HG03571 (cell line): ENCODE measurements around the gene SLC17A9.
A peak's percentile ranks its signal among the peaks of the same experiment; 100 is the strongest.

Experiments
- ATAC-seq: cut with Tn5 transposase; IDR thresholded peaks from one replicate; pipeline ENCODE4 v1.9.1; 2021; ENCODE audit not compliant: unreplicated experiment

Gene SLC17A9

GRCh38 chr20:62937268-62938104, 15.0 kb upstream of the SLC17A9 start:
- peak; percentile 81 for ATAC-seq

DNA sequence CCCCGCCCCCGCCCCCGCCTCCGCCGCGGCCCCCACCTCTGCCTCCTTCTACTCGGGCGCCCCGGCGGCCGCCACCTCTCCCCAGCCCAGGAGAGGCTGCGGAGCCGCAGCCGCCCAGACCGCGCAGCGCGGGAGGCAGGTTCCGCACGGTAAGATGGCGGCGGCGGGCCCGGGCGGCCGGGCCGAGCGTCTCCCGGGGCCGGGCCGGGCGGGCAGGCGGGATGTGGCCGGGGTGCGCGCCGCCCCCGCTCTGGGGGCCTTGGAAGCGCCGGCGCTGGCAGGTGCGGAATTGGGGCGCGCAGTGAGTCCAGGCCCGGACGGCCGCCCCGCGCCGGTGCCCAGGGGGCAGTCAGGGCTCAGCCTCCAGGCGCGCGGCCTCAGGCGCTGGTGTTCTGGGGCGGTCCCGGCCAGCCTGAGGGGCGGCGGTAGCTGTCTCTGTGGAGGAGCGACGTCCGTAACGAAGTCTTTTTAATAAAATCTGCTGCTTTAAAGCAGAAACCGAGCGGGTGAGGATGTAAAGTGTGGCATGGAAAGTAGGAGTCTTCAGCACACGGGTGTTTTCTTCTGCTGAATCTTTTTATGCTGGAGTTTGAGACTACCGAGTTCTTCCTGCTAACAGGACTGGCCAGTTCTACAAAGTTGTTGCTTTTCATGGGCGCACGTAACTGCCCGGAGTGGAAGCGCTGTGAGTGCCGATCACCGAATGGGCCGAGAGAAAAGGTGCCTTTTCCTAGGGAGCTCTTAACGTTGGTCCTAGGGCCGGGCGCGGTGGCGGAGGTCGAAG, 14.2 kb upstream of the SLC17A9 start, which contains the start of gene GID8:
GID8 (plus strand) TSS at position 43 of the 784 bp plus-strand sequence. CDS start 3,356 bp downstream, outside the sequence.
- peak; percentile 31 for ATAC-seq

DNA sequence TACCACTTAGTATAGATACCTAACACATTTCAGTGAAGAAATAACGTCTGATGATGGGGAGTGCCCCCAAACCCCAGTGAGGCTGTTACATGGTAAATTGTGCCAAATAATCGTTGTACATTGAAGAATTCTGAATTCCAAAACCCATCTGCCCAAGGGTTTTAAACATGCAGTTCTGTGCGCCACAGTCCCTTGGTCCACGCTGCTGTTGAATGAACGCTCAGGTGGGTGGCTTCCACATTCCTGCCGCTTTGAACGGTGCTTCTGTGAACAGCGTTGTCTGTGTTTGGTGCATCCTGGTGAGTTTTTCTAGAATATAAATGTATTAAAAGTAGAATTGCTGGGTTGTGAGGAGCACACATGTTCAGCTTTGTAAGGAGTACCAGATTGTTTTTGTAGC, 11.6 kb upstream of the SLC17A9 start:
- ATAC-seq: no peak

- ATAC-seq: no peak
Observed at GRCh38 chr20:62941792-62942191, 10.7 kb upstream of the SLC17A9 start.

GRCh38 chr20:62942456-62942855, 10.1 kb upstream of the SLC17A9 start:
- ATAC-seq: no peak

DNA sequence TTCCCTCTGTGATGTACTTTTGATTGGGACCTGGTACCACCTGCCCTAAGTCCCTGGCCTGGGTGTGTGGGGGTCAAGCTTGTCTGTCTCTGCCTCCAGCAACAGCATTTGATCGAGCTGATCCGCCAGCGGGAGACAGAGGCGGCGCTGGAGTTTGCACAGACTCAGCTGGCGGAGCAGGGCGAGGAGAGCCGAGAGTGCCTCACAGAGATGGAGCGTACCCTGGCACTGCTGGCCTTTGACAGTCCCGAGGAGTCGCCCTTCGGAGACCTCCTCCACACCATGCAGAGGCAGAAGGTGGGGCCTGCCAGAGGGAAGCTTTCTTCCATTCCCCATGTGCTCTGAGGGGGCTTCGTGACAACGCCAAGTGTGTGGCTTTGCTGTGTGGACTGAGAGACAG, 9.1 kb upstream of the SLC17A9 start:
- no peak for ATAC-seq

GRCh38 chr20:62944184-62944583, 8.3 kb upstream of the SLC17A9 start:
- ATAC-seq: no peak

- ATAC-seq: no peak
Observed at GRCh38 chr20:62944746-62945145, 7.8 kb upstream of the SLC17A9 start.

- ATAC-seq: no peak
Observed at GRCh38 chr20:62945771-62946339, 6.7 kb upstream of the SLC17A9 start.

DNA sequence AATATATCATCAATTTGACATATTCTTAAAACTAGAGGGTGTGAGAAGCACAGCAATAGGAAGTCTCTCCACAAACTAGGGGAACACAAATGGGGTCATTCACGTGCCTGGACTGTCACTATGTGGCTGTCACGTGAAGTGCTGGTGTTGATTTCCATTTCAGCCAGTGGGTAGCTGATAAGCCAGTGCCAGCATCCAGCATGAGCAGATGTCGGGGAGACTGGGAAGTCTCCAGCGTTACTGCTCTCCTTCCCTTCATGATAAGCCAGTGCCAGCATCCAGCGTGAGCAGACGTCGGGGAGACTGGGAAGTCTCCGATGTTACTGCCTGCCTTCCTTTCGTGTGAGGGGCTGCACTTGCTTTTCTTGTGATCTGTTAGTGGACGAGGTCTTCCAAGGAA, 5.6 kb upstream of the SLC17A9 start:
- ATAC-seq: no peak

GRCh38 chr20:62947532-62948300, 4.8 kb upstream of the SLC17A9 start:
- no peak for ATAC-seq

- ATAC-seq: no peak
Observed at GRCh38 chr20:62949153-62949821, 3.2 kb upstream of the SLC17A9 start.

DNA sequence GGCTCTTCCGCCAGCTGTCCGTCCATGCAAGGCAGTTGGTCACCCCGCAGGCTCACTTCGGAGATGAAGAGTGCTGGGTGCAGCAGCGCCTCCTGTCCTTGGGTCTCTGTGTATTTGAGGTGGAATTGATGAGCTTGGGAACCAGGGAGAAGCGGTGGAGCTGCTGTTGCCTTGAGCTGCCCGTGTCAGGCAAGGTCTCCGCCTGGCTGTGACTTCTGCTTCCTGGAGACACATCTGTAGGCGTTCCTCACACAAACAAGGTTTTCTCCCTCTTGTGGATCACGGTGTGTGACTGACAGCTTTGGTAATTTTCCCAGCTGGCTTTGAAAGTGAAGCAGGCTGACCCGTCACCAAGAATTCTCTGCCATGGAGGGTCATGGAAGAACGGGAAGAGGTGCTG, 2.5 kb upstream of the SLC17A9 start:
- no peak for ATAC-seq

GRCh38 chr20:62950741-62951140, 1.8 kb upstream of the SLC17A9 start:
- no peak for ATAC-seq

GRCh38 chr20:62951143-62951895, 1.2 kb upstream of the SLC17A9 start:
- no peak for ATAC-seq

DNA sequence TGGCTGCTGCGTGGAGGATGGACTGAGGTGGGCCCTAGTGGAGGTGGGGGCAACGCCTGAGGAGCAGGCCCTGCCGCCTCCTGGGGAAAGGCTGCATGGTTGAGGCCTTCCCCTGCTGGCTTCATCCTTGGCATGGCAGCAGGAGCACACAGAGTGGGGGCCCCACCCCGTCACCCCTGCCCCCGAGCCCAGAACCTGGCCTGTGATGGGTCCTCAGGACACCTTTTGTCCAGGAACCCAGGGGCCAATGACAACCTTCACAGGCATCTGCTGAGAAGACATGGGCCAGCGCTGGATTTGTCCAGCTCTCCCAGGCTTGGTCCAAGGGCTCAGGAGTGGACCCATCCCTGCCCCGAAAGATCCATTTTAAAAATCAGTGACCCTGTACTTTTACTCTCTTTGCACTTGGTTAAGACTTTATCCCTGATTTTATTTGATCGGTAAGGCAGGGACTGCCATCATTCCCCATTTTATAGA, 575 bp upstream of the SLC17A9 start:
- ATAC-seq: no peak

DNA sequence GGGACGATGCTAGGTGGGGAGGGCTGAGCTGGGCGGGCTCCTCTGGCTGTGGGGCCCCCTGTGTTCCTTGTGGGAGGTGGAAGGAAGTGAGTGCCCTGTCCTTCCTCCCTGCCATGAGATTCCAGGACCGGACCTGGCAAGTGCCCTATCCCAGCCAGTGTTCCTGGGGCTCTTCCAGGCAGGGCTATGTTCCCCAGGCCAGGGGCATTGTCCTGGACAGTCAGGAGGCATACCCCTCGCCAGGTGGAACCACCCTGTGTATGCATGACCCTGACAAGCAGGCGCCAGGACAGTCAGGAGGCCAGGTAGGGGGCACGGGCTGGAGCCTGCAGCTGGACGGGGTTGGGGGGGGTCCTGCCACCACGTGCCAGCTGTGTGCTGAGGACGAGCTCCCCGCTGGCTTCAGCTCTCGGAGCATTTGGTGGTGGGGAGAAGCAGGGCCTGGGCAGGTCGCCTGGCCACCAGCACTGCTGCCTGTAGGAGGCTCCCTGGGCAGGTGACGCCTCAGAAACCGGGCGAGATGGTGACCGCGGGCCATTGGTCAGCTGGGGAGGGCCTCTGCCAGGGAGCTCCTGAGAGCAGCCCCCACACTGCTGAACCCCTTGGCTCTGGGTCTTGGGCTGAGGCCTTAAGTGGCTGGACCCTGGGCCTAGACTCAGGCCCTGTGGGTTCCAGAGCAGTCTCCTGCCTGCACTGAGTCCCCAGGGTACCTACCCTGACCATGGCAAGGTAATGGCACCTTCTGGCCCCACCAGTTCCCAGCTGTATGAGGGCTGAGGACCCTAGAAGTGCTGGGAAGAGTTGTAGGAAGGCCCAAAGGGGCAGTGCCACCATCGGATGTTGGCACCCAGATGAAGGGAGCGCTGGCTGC, 694 bp downstream of the SLC17A9 start:
- ATAC-seq: no peak

DNA sequence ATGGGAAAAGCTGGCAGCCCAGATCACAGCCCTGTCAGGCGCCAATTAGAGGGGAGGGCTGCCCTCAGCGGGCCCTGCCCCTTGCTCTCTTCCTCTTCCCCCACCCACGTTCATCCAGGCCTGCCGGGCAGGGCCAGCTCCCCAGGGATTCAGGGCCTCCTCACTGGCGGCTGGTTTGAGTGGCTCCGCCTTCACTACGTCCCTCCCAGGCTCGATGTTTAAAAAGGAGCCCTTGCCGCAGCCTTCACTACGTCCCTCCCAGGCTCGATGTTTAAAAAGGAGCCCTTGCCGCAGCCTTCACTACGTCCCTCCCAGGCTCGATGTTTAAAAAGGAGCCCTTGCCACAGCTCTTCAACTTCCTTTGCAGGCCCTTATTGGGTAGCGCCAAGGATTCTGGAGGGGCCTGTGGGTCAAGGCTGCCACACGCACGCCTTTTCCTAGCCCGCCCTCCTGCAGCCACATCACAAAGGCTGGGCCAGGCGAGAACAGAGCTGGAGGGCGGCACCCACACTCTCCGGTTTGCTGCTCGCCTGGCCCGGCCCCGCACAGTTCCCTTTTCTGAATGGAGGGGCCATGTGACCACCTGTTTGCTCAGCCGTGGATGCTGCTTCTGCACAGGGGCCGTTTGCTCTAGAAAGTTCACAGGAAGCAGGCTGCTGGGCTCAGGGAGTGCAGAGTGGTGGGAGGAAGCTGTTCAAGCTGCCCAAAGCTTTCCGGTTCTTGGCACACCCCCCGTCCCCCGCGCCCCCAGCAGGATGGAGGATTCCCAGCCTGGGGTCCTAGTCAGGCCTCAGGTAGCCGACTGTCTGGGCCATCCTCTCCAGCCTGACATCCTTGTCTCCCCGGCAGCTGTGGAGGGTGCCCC, 1.6 kb downstream of the SLC17A9 start:
- peak; percentile 66 for ATAC-seq
